Measurements from ENCODE around the gene ATP2B3.

DNA sequence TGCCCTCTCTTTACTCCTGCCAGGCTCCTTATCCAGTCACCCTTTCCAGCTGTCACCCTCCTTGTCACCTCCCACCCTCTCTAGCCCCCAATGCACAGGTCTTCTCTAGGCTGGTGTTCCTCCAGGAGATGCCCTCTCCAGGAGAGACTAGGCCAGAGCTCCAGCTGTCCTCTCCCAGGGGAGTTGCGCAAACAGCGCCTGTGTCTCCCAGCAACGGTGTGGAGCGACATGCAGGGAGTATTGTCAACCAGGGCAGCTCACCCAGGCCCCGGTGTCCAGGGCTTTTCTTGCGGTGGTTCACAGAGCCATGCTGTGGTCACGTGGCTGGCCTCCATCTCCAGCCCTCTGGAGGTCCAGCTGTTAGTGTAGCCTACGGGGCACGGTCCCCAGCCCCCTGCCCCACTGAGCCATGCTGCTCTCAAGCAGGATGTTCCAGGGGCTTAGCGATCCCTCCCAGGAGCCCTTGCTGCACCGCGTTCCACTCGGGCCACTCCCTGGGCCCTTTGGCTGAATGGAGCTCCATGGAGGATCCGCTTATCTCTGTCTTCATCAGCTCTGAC is 46.7 kb downstream of the ATP2B3 start:
- TF ChIP-seq, protein P1, sequence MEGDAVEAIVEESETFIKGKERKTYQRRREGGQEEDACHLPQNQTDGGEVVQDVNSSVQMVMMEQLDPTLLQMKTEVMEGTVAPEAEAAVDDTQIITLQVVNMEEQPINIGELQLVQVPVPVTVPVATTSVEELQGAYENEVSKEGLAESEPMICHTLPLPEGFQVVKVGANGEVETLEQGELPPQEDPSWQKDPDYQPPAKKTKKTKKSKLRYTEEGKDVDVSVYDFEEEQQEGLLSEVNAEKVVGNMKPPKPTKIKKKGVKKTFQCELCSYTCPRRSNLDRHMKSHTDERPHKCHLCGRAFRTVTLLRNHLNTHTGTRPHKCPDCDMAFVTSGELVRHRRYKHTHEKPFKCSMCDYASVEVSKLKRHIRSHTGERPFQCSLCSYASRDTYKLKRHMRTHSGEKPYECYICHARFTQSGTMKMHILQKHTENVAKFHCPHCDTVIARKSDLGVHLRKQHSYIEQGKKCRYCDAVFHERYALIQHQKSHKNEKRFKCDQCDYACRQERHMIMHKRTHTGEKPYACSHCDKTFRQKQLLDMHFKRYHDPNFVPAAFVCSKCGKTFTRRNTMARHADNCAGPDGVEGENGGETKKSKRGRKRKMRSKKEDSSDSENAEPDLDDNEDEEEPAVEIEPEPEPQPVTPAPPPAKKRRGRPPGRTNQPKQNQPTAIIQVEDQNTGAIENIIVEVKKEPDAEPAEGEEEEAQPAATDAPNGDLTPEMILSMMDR (IDR thresholded peaks at IDR 0.05), result no peak
- TF ChIP-seq POLR2AphosphoS5 (IDR thresholded peaks at IDR 0.05), result no peak
- no peak for TF ChIP-seq POLR2A (IDR thresholded peaks at IDR 0.05)
